HCT116 (cell line): ENCODE data around the gene HIPK2. TPM values are rescaled to one million over a fixed set of nuclear protein-coding genes. Genes with fewer than 3 reads are reported as not detected.

Experiments
- ATAC-seq: fragments of 200-7000 bp; cut with Tn5 transposase; 2 replicates; pipeline ENCODE4 v1.9.1; 2020; ENCODE audit warnings: mild to moderate bottlenecking, moderate library complexity
- BruUV-seq: library from RNA; stranded (reverse); fragments of 400-500 nt; replicated peaks from 2 replicates; lab custom pipeline; 2021; lab: Mats Ljungman, UMichigan
- CTCF ChIA-PET: fragments of 300-600 bp; sonication (Branson Sonifier 250); formaldehyde crosslinking; loops from one replicate; lab custom pipeline; 2021; ENCODE audit warnings: antibody characterized with exemption; lab: Charles Lee
- POLR2A ChIA-PET: fragments of 300-600, 350-600 bp; sonication (Branson Sonifier 250); formaldehyde crosslinking; loops from one replicate; lab custom pipeline; 2021; ENCODE audit warnings: antibody characterized with exemption; lab: Charles Lee
- RAD21 ChIA-PET, 2 experiments: fragments of 300-600 bp; sonication (Branson Sonifier 250); formaldehyde crosslinking; loops; one replicate each; lab custom pipeline; 2023; ENCODE audit warnings: low total read pairs in 2 of 2; ENCODE audit not compliant: uncharacterized antibody in 2 of 2, unreplicated experiment in 2 of 2, low non-redundant PET in 1 of 2; lab: Charles Lee
- DNase-seq: peaks from one replicate; pipeline ENCODE4 v3.0.0-alpha.2; 2010; ENCODE audit warnings: low read depth, low spot score
- H2AFZ ChIP-seq: fragments of 200-600 bp; shearing (Covaris generic), sonication (generic); 2 replicates; pipeline ENCODE4 v1.6.1; 2017; ENCODE audit warnings: low read depth, mixed run types, mixed read lengths, antibody characterized with exemption, low read length; ENCODE audit not compliant: poor library complexity, severe bottlenecking
- H3K27ac ChIP-seq: 2 replicates; pipeline ENCODE4 v1.5.1; 2012; ENCODE audit warnings: low read depth, low read length
- H3K27me3 ChIP-seq: fragments of 200-600 bp; sonication (generic); 2 replicates; pipeline ENCODE4 v1.6.1; 2016; ENCODE audit warnings: mixed run types, low read length, mixed read lengths; ENCODE audit not compliant: insufficient read depth
- H3K36me3 ChIP-seq, 2 experiments: fragments of 200-500 bp in 1 of 2; fragments of 200-600 bp in 1 of 2; sonication (Bioruptor generic) in 1 of 2; sonication (generic) in 1 of 2; 2 replicates each; pipeline versions ENCODE4 v1.5.1 to v1.6.1; 2014 to 2016; ENCODE audit warnings: low read length in 2 of 2, inconsistent platforms in 1 of 2, mixed read lengths in 1 of 2, mixed run types in 1 of 2; ENCODE audit not compliant: insufficient read depth in 2 of 2, control insufficient read depth in 1 of 2
- H3K4me1 ChIP-seq, 2 experiments: fragments of 200-600 bp in 1 of 2; sonication (generic) in 1 of 2; 2 replicates each; pipeline versions ENCODE4 v1.5.1 to v1.6.1; 2012 to 2017; ENCODE audit warnings: low read length in 2 of 2, inconsistent platforms in 1 of 2, mild to moderate bottlenecking in 1 of 2, mixed read lengths in 1 of 2, mixed run types in 1 of 2, moderate library complexity in 1 of 2; ENCODE audit not compliant: insufficient read depth in 2 of 2, control insufficient read depth in 1 of 2
- H3K4me2 ChIP-seq: fragments of 200-600 bp; sonication (generic); 2 replicates; pipeline ENCODE4 v1.6.1; 2017; ENCODE audit warnings: mixed run types, low read length, mixed read lengths
- H3K4me3 ChIP-seq, 2 experiments: fragments of 200-600 bp in 1 of 2; sonication (generic) in 1 of 2; replicated peaks in 1 of 2; 2 replicates each; pipeline ENCODE4 v1.5.1; 2011 to 2016; ENCODE audit warnings: low read length in 2 of 2, control low read depth in 1 of 2, low read depth in 1 of 2, mild to moderate bottlenecking in 1 of 2, mixed read lengths in 1 of 2, mixed run types in 1 of 2
- H3K79me2 ChIP-seq: fragments of 200-600 bp; sonication (generic); 2 replicates; pipeline ENCODE4 v1.6.1; 2017; ENCODE audit warnings: mild to moderate bottlenecking, mixed run types, low read length, moderate library complexity, mixed read lengths; ENCODE audit not compliant: insufficient read depth
- H3K9ac ChIP-seq: fragments of 200-600 bp; sonication (generic); 2 replicates; pipeline ENCODE4 v1.6.1; 2016; ENCODE audit warnings: low read length, mixed read lengths
- H3K9me2 ChIP-seq: fragments of 200-600 bp; sonication (generic), shearing (Covaris generic); 2 replicates; pipeline ENCODE4 v1.6.1; 2017; ENCODE audit warnings: mixed run types, mild to moderate bottlenecking, moderate library complexity; ENCODE audit not compliant: insufficient read depth
- H3K9me3 ChIP-seq, 2 experiments: fragments of 200-500 bp in 1 of 2; fragments of 200-600 bp in 1 of 2; sonication (Bioruptor generic) in 1 of 2; sonication (generic) in 1 of 2; 2 replicates each; pipeline ENCODE4 v1.6.1; 2014 to 2017; ENCODE audit warnings: low read length in 2 of 2, mixed read lengths in 2 of 2, inconsistent platforms in 1 of 2, low read depth in 1 of 2, mild to moderate bottlenecking in 1 of 2, mixed run types in 1 of 2, moderate library complexity in 1 of 2; ENCODE audit not compliant: control insufficient read depth in 1 of 2, insufficient read depth in 1 of 2
- H4K20me1 ChIP-seq: fragments of 200-600 bp; sonication (generic), shearing (Covaris generic); 2 replicates; pipeline ENCODE4 v1.6.1; 2017; ENCODE audit warnings: mixed run types, mild to moderate bottlenecking, moderate library complexity; ENCODE audit not compliant: insufficient read depth
- ATF3 ChIP-seq: IDR thresholded peaks from 2 replicates; pipeline ENCODE4 v1.6.1; 2012
- CEBPB ChIP-seq: IDR thresholded peaks from 2 replicates; pipeline ENCODE4 v1.6.1; 2012; ENCODE audit warnings: low read depth
- CTCF ChIP-seq, 3 experiments: fragments of 200-600 bp in 1 of 3; sonication (generic) in 1 of 3; IDR thresholded peaks in 2 of 3; conservative IDR thresholded peaks in 1 of 3; 2 replicates each; pipeline ENCODE4 v1.5.1; 2012 to 2017; ENCODE audit warnings: low read depth in 2 of 3, low read length in 2 of 3, antibody characterized with exemption in 1 of 3, borderline replicate concordance in 1 of 3, control low read depth in 1 of 3, mild to moderate bottlenecking in 1 of 3, mixed read lengths in 1 of 3, mixed run types in 1 of 3, moderate library complexity in 1 of 3; ENCODE audit not compliant: insufficient read depth in 1 of 3
- ELF1 ChIP-seq: IDR thresholded peaks from 2 replicates; pipeline ENCODE4 v1.6.1; 2012; ENCODE audit warnings: low read depth, borderline replicate concordance
- EZH2 ChIP-seq: fragments of 200-600 bp; sonication (generic); IDR thresholded peaks from 2 replicates; pipeline ENCODE4 v1.6.1; 2017; ENCODE audit warnings: antibody characterized with exemption, mixed run types
- FOSL1 ChIP-seq: IDR thresholded peaks from 2 replicates; pipeline ENCODE4 v1.6.1; 2012; ENCODE audit warnings: low read depth
- SIN3A ChIP-seq: IDR thresholded peaks from 2 replicates; pipeline ENCODE4 v1.6.1; 2012; ENCODE audit warnings: low read depth
- ZBTB33 ChIP-seq: IDR thresholded peaks from 2 replicates; pipeline ENCODE4 v1.6.1; 2011; ENCODE audit warnings: mild to moderate bottlenecking, low read length, moderate library complexity; ENCODE audit not compliant: insufficient replicate concordance; ENCODE audit errors: extremely low read depth
- ZFX ChIP-seq: fragments of 450-650 bp; IDR thresholded peaks from 2 replicates; pipeline ENCODE4 v1.6.1; 2017
- ZNF274 ChIP-seq: fragments of 200-500 bp; sonication (Bioruptor generic); IDR thresholded peaks from 2 replicates; pipeline ENCODE4 v1.6.1; 2014; ENCODE audit warnings: mild to moderate bottlenecking, low read depth, low read length, inconsistent platforms
- intact Hi-C: fragments of 100-400 bp; cut with micrococcal nuclease; formaldehyde crosslinking; loops from 2 replicates; pipeline ENCODE4 v1.10.0; 2022
- total RNA-seq: library from RNA; stranded (reverse); gene quantifications from one replicate; pipeline ENCODE4 v1.2.1, GENCODE V29; 2021; ENCODE audit not compliant: unreplicated experiment

The HIPK2 gene
- total RNA-seq, 1 experiment from 2014 or later: 49.5 TPM

- Histone ChIP-seq H3K9me3 (no peaks in the 10 kb centered on the region), H3K9ac (no peak overlapping the region), H3K27me3 (no peaks in the 10 kb centered on the region), H3K4me1 (peaks cover 0 to 45% of the 10 kb centered on the region in 2 experiments; a peak in 2 of 4 replicates)
- DNase-seq: no peak
- TF ChIP-seq ATF3 (no peak), EZH2 (no peak), CTCF (IDR thresholded peaks at IDR 0.05 in 2 of 3, conservative IDR thresholded peaks at IDR 0.05 in 1 of 3; ENCODE audit: borderline replicate concordance in 1 of 3, insufficient read depth in 1 of 3, low read depth in 2 of 3, low read length in 2 of 3) (no peak), CEBPB (no peak), ZBTB33 (no peak), ZFX (no peak), FOSL1 (no peak), SIN3A (no peak), ELF1 (no peak), ZNF274 (no peak)
- TF ChIP-seq, all 23 proteins: peak for 0
- ATAC-seq: no peak
- Histone ChIP-seq H3K9me2 (no peaks in the 10 kb centered on the region), H3K36me3 (0 out of 4 replicates have a peak, but pooled peaks cover 0 to 2% of the 10 kb centered on the region in 2 experiments), H3K4me3 (no peak overlapping the region), H3K27ac (no peak overlapping the region), H4K20me1 (no peaks in the 10 kb centered on the region; the same call in 1 of the 2 replicates), H3K79me2 (peaks cover 5% of the 10 kb centered on the region; the same call in 1 of the 2 replicates), H3K4me2 (no peak overlapping the region), H2AFZ (no peak overlapping the region)
- intact Hi-C loops: no loop called here
- no TSS peak for BruUV-seq
- CTCF ChIA-PET: interaction anchor here (0.7 to 5.2 kb wide), 3 partner anchors 11 to 356 kb away, joined by 3 to 55 read pairs (median 5); no protein-coding TSS in a partner anchor
- POLR2A ChIA-PET: no interaction called here
- RAD21 ChIA-PET: no interaction called here
Observed at GRCh38 chr7:139648391-139648861, 129.4 kb downstream of the HIPK2 start.
